ENCODE data around the gene SLC11A2. TPM values are rescaled to one million over a fixed set of nuclear protein-coding genes. Genes with fewer than 3 reads are reported as not detected.

Gene SLC11A2
- total RNA-seq, 1 donor from 2014 or later, result 26.8 TPM

DNA sequence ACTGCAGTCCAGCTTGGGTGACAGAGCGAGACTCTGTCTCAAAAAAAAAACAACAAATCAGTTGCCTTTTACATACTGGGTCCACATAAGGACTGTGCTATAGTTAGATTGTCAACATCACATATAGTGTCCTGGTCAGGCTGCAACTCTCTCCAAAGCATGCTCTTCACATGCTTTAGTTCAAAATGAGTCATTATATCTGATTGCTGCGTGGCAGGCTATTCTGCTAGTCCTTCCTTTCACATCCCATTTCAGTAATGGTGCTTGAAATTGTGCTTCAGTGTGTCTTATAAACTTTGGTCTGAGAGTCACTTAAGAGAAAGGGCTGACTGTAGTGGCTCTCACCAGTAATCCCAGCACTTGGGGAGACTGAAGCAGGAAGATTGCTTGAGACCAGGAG lies 28.9 kb upstream of the SLC11A2 start:
- H3K36me3 Mint-ChIP-seq (ENCODE audit: low read depth), result peaks cover 15% of the 10 kb centered on the region
- H3K27ac Mint-ChIP-seq (ENCODE audit: unreplicated experiment), result no peak overlapping the region
- H3K4me3 Mint-ChIP-seq (ENCODE audit: unreplicated experiment), result no peak overlapping the region
- DNase-seq (ENCODE audit: low spot score), result no peak
- H3K4me1 Mint-ChIP-seq (ENCODE audit: low read depth), result peaks cover 7% of the 10 kb centered on the region
- TF ChIP-seq, protein P1, sequence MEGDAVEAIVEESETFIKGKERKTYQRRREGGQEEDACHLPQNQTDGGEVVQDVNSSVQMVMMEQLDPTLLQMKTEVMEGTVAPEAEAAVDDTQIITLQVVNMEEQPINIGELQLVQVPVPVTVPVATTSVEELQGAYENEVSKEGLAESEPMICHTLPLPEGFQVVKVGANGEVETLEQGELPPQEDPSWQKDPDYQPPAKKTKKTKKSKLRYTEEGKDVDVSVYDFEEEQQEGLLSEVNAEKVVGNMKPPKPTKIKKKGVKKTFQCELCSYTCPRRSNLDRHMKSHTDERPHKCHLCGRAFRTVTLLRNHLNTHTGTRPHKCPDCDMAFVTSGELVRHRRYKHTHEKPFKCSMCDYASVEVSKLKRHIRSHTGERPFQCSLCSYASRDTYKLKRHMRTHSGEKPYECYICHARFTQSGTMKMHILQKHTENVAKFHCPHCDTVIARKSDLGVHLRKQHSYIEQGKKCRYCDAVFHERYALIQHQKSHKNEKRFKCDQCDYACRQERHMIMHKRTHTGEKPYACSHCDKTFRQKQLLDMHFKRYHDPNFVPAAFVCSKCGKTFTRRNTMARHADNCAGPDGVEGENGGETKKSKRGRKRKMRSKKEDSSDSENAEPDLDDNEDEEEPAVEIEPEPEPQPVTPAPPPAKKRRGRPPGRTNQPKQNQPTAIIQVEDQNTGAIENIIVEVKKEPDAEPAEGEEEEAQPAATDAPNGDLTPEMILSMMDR (IDR thresholded peaks at IDR 0.05), result no peak
- H3K27me3 Mint-ChIP-seq (ENCODE audit: low read depth), result no peaks in the 10 kb centered on the region
- no peaks in the 10 kb centered on the region for H3K9me3 Mint-ChIP-seq (ENCODE audit: low read depth)

DNA sequence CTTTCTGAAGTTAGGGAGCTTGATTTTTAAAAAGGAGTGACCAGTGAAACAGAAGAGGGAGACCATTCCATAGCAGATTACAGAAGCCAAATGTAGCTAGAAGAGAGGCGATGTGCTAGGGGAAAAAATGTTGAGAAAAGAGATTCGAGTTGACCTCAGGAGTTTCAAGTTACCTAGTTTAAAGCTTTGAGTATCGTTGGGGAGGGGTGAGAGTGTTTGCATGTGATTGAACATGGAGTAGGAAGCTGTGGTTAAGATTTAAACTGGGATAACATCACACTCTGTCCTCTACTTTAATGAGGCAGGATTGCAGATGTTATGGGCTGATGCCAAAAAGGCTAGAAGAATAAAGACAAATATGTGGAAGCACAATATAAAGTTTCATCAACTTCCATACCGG lies 25.6 kb upstream of the SLC11A2 start:
- Mint-ChIP-seq H3K4me3 (ENCODE audit: unreplicated experiment) (no peak overlapping the region), H3K4me1 (ENCODE audit: low read depth) (peaks cover 31% of the 10 kb centered on the region), H3K36me3 (ENCODE audit: low read depth) (peaks cover 9% of the 10 kb centered on the region), H3K27me3 (ENCODE audit: low read depth) (no peaks in the 10 kb centered on the region), H3K27ac (ENCODE audit: unreplicated experiment) (no peak overlapping the region), H3K9me3 (ENCODE audit: low read depth) (no peaks in the 10 kb centered on the region)
- TF ChIP-seq, protein P1 (IDR thresholded peaks at IDR 0.05), result no peak
- no peak for DNase-seq (ENCODE audit: low spot score)

DNA sequence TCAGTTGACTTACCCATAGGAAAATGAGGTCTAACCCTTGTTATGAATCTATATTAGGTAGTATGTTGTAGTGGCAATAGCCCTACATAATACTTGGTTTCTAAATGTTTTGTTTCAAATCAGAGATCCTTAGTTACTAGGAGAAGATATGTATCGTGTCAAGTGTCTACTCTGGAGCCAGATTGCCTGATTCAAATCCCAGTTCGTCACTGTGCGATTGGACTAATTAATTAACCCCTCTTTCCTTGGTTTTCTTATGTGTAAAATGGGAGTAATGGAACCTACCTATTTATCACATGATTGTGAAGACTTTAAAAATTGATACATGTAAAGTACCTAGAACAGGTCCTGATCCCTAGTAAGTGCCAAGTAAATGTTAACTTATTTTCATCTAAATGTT lies 23.3 kb upstream of the SLC11A2 start:
- DNase-seq (ENCODE audit: low spot score), result no peak
- H3K4me1 Mint-ChIP-seq (ENCODE audit: low read depth), result peaks cover 34% of the 10 kb centered on the region
- no peak overlapping the region for H3K27ac Mint-ChIP-seq (ENCODE audit: unreplicated experiment)
- peaks cover 6% of the 10 kb centered on the region for H3K36me3 Mint-ChIP-seq (ENCODE audit: low read depth)
- no peaks in the 10 kb centered on the region for H3K9me3 Mint-ChIP-seq (ENCODE audit: low read depth)
- TF ChIP-seq, protein P1 (IDR thresholded peaks at IDR 0.05), result no peak
- peak overlapping the region; percentile 12 for H3K4me3 Mint-ChIP-seq (ENCODE audit: unreplicated experiment)
- H3K27me3 Mint-ChIP-seq (ENCODE audit: low read depth), result no peaks in the 10 kb centered on the region

DNA sequence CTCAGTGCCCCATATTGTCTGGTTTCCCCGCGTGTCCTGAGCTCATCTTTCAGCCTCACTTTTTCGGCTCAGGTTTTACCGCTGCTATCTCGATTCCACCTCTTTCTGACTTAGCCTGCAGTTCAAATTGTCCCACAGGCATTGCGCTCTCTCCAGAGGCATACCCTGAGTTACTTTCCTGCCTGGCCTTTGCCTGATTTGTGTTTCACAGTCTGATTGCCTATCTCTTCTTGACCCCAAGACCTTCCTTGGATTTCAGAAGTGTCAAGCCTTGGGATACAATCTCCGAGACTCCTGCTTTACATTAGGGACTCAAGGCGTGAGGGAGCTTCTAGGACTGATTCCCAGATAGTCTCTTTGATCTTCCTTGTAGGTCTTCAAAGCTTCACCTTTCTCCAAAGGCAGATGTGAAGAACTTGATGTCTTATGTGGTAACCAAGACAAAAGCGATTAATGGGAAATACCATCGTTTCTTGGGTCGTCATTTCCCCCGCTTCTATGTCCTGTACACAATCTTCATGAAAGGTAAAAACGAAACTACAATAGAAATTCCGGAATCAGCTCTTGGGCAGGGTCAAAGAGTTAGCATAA lies 22.6 kb upstream of the SLC11A2 start:
- TF ChIP-seq, protein P1 (IDR thresholded peaks at IDR 0.05), result no peak
- no peaks in the 10 kb centered on the region for H3K27me3 Mint-ChIP-seq (ENCODE audit: low read depth)
- peak overlapping the region; percentile 91 for H3K4me3 Mint-ChIP-seq (ENCODE audit: unreplicated experiment)
- no peak for DNase-seq (ENCODE audit: low spot score)
- H3K9me3 Mint-ChIP-seq (ENCODE audit: low read depth), result no peaks in the 10 kb centered on the region
- peaks cover 34% of the 10 kb centered on the region for H3K4me1 Mint-ChIP-seq (ENCODE audit: low read depth)
- peaks cover 6% of the 10 kb centered on the region for H3K36me3 Mint-ChIP-seq (ENCODE audit: low read depth)
- H3K27ac Mint-ChIP-seq (ENCODE audit: unreplicated experiment), result peak overlapping the region; percentile 89

DNA sequence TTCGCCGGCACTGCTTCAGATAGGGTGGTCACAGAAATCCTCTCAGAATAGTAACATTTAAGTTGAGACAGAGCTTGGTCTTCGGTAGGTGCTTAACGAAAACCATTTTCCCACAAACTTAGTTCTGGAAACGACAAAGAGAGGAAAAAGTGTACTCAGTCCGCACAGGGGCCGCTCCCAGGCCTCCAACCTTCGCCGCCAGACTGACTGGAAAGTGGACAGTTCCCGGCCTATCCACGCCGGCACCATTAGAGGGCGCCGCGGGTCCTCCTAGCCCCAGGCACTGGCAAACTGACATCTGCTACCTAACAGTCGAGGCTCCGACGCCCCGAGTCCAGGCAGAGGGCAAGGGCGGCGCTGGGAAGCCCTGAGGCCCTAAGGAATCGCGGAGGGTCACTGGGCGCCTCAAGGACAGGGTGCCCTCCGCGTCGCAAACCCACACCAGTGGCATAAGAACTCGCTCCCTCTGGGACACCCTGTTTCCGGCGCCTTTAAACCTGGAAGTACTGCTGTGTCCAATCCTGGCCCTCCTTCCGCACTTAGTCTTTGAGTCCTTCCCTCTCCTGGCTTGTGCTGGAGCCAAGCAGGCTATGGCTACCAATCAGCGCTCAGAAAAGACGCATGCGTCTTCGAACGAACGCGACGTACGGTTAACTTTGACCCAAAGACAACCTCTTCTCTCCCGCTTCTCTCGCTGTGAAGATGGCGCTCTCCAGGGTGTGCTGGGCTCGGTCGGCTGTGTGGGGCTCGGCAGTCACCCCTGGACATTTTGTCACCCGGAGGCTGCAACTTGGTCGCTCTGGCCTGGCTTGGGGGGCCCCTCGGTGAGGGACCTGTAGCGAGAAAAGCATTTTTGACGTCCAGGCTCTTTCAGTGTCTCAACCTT lies 21.7 kb upstream of the SLC11A2 start, which contains the start of gene LETMD1:
TSS of gene LETMD1 (plus strand) at position 673 of the 886 bp plus-strand sequence. CDS start at position 703, 30 bp downstream.
- H3K4me3 Mint-ChIP-seq (ENCODE audit: unreplicated experiment), result peak within 1 kb of the TSS; percentile 91
- H3K9me3 Mint-ChIP-seq (ENCODE audit: low read depth), result no peaks in the 10 kb centered on the region

More for the DNA sequence above, 21.7 kb upstream of the SLC11A2 start, which contains the start of gene LETMD1:
- Mint-ChIP-seq H3K27me3 (ENCODE audit: low read depth) (no peaks in the 10 kb centered on the region), H3K4me1 (ENCODE audit: low read depth) (peaks cover 34% of the 10 kb centered on the region), H3K36me3 (ENCODE audit: low read depth) (peaks cover 4% of the 10 kb centered on the region), H3K27ac (ENCODE audit: unreplicated experiment) (peak within 1 kb of the TSS; percentile 89)
- TF ChIP-seq, protein P1 (IDR thresholded peaks at IDR 0.05), result peak; percentile 97
- DNase-seq (ENCODE audit: low spot score), result peak; percentile 94
